Measurements from ENCODE around the gene PSMA6.

GRCh38 chr14:35297706-35298105 is 5.5 kb downstream of the PSMA6 start:
- TF ChIP-seq CTCF (IDR thresholded peaks at IDR 0.05) (no peak), POLR2A (IDR thresholded peaks at IDR 0.05) (no peak)

All from Peyer's patch (tissue), 4 donors.